Neural progenitor cell (in vitro differentiated cells): ENCODE data around the gene TMSB10. TPM values are rescaled to one million over a fixed set of nuclear protein-coding genes. Genes with fewer than 3 reads are reported as not detected.

Experiments
- DNase-seq: peaks from one replicate; pipeline ENCODE4 v3.0.0-alpha.2; 2016; ENCODE audit warnings: low spot score
- H2AFZ ChIP-seq: fragments of 200-600 bp; sonication (generic); replicated peaks from 2 replicates; pipeline ENCODE4 v1.6.1; 2016; ENCODE audit warnings: antibody characterized with exemption
- H3F3A ChIP-seq: fragments of 200-600 bp; sonication (generic); 2 replicates; pipeline ENCODE4 v1.6.1; 2016; ENCODE audit warnings: antibody characterized with exemption, low read depth
- H3K27ac ChIP-seq: fragments of 200-600 bp; sonication (generic); 2 replicates; pipeline ENCODE4 v1.5.1; 2016; ENCODE audit warnings: mild to moderate bottlenecking
- H3K27me3 ChIP-seq: fragments of 200-600 bp; sonication (generic); 2 replicates; pipeline ENCODE4 v1.6.1; 2016; ENCODE audit warnings: mild to moderate bottlenecking, moderate library complexity
- H3K36me3 ChIP-seq: fragments of 200-600 bp; sonication (generic); 2 replicates; pipeline ENCODE4 v1.5.1; 2016
- H3K4me1 ChIP-seq: fragments of 200-600 bp; sonication (generic); 2 replicates; pipeline ENCODE4 v1.6.1; 2016; ENCODE audit warnings: mixed run types
- H3K4me2 ChIP-seq: fragments of 200-600 bp; sonication (generic); 2 replicates; pipeline ENCODE4 v1.6.1; 2016
- H3K4me3 ChIP-seq: fragments of 200-600 bp; sonication (generic); 2 replicates; pipeline ENCODE4 v1.5.1; 2016
- H3K79me2 ChIP-seq: fragments of 200-600 bp; sonication (generic); 2 replicates; pipeline ENCODE4 v1.6.1; 2016; ENCODE audit warnings: low read depth
- H3K9ac ChIP-seq: fragments of 200-600 bp; sonication (generic); 2 replicates; pipeline ENCODE4 v1.6.1; 2016
- H3K9me3 ChIP-seq: fragments of 200-600 bp; sonication (generic); 2 replicates; pipeline ENCODE4 v1.5.1; 2016; ENCODE audit warnings: low read depth
- H4K20me1 ChIP-seq: fragments of 200-600 bp; sonication (generic); 2 replicates; pipeline ENCODE4 v1.6.1; 2016; ENCODE audit warnings: low read depth
- H3K27ac Mint-ChIP-seq: 3 replicates; pipeline ENCODE4 v1.8.0; 2021; ENCODE audit warnings: mixed read lengths
- H3K27me3 Mint-ChIP-seq: 2 replicates; pipeline ENCODE4 v1.8.0; 2022; ENCODE audit warnings: low read depth, mild to moderate bottlenecking, inconsistent platforms, moderate library complexity, mixed read lengths; ENCODE audit not compliant: insufficient read depth
- H3K36me3 Mint-ChIP-seq: 3 replicates; pipeline ENCODE4 v1.8.0; 2021; ENCODE audit warnings: mixed read lengths
- H3K4me1 Mint-ChIP-seq: 3 replicates; pipeline ENCODE4 v1.8.0; 2021; ENCODE audit warnings: mixed read lengths
- H3K4me3 Mint-ChIP-seq: 3 replicates; pipeline ENCODE4 v1.8.0; 2021; ENCODE audit warnings: mild to moderate bottlenecking, moderate library complexity, mixed read lengths
- H3K9me3 Mint-ChIP-seq: 3 replicates; pipeline ENCODE4 v1.8.0; 2020; ENCODE audit warnings: mixed read lengths
- EZH2 ChIP-seq: fragments of 200-600 bp; sonication (generic); IDR thresholded peaks from 2 replicates; pipeline ENCODE4 v1.6.1; 2017; ENCODE audit warnings: antibody characterized with exemption, mild to moderate bottlenecking, moderate library complexity
- EZH2phosphoT487 ChIP-seq: fragments of 200-600 bp; sonication (generic); IDR thresholded peaks from 2 replicates; pipeline ENCODE4 v1.6.1; 2017; ENCODE audit warnings: antibody characterized with exemption
- total RNA-seq: library from RNA; depleted of rRNA; stranded (reverse); fragments of >200 nt; gene quantifications from 2 replicates; pipeline ENCODE4 v1.2.3, GENCODE V29; 2015; ENCODE audit warnings: low replicate concordance
- TF ChIP-seq, protein P1 (sequence below): fragments of 200-600 bp; sonication (generic); IDR thresholded peaks from 2 replicates; pipeline ENCODE4 v1.5.1; 2017; ENCODE audit warnings: antibody characterized with exemption, mild to moderate bottlenecking

The TMSB10 gene
- total RNA-seq, 1 donor from 2014 or later, result 2,248 TPM

DNA sequence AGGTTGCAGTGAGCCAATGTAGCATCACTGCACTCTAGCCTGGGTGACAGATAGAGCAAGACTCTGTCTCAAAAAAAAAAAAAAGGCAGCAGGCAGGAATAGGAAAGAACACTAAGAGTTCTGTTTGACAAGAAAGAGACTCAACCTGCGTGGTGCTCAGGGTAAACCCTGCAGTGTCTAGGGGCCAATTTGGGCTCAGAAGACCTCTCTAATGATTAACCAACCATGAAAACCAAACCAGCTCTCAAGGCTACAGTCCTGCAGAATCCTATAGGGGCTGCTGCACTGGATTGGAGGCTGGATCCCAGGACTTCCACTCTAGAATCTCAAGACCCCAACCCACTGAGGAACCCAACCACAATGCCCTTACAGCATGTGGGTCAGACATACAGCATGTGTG lies 27.0 kb upstream of the TMSB10 start:
- H3K4me3 ChIP-seq, result no peak overlapping the region
- no peak overlapping the region for H3K4me3 Mint-ChIP-seq
- no peaks in the 10 kb centered on the region for H3K36me3 ChIP-seq
- peaks cover 17% of the 10 kb centered on the region for H3K4me1 ChIP-seq
- H3K4me2 ChIP-seq, result no peak overlapping the region
- no peak overlapping the region for H2AFZ ChIP-seq
- no peaks in the 10 kb centered on the region for H3K9me3 ChIP-seq
- H3K9ac ChIP-seq, result no peak overlapping the region
- peaks cover 14% of the 10 kb centered on the region for H3F3A ChIP-seq
- TF ChIP-seq EZH2 (no peak), EZH2phosphoT487 (no peak)
- TF ChIP-seq, protein P1, sequence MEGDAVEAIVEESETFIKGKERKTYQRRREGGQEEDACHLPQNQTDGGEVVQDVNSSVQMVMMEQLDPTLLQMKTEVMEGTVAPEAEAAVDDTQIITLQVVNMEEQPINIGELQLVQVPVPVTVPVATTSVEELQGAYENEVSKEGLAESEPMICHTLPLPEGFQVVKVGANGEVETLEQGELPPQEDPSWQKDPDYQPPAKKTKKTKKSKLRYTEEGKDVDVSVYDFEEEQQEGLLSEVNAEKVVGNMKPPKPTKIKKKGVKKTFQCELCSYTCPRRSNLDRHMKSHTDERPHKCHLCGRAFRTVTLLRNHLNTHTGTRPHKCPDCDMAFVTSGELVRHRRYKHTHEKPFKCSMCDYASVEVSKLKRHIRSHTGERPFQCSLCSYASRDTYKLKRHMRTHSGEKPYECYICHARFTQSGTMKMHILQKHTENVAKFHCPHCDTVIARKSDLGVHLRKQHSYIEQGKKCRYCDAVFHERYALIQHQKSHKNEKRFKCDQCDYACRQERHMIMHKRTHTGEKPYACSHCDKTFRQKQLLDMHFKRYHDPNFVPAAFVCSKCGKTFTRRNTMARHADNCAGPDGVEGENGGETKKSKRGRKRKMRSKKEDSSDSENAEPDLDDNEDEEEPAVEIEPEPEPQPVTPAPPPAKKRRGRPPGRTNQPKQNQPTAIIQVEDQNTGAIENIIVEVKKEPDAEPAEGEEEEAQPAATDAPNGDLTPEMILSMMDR, result no peak
- H3K27me3 Mint-ChIP-seq, result peaks cover 39% of the 10 kb centered on the region
- no peaks in the 10 kb centered on the region for H3K79me2 ChIP-seq
- no peaks in the 10 kb centered on the region for H3K9me3 Mint-ChIP-seq
- no peak overlapping the region for H3K27ac ChIP-seq
- no peak for DNase-seq
- no peak overlapping the region for H3K27ac Mint-ChIP-seq
- H3K27me3 ChIP-seq, result peaks cover 79% of the 10 kb centered on the region
- peaks cover 6% of the 10 kb centered on the region for H4K20me1 ChIP-seq
- H3K4me1 Mint-ChIP-seq, result peaks cover 15% of the 10 kb centered on the region
- no peaks in the 10 kb centered on the region for H3K36me3 Mint-ChIP-seq

DNA sequence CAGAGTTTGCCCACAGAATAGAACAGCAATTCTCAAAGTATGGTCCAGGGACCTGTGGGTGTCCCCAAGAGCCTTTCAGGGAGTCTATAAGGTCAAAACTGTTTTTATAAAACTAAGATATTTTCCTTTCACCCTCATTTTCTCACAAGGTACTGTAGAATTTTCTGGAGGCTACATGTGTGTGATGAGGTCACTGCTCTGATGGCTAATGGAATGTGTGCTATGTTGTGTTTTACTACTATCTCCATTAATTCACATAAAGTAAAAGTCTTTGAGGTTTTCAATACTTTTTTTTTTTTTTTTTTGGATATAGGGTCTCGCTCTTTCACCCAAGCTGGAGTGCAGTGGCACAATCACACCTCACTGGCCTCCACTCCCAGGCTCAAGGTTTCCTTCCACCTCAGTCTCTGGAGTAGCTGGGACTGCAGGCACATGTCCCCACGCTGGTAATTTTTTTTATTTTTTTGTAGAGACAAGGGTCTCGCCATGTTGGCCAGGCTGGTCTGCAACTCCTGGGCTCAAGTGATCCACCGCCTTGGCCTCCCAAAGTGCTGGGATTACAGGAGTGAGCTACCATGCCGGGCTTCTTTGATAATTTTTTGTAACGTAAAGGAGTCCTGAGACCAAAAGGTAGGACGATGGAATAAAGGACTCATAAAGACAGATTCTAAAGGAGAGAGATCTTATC lies 26.4 kb upstream of the TMSB10 start:
- Histone ChIP-seq H4K20me1 (peaks cover 6% of the 10 kb centered on the region), H3K36me3 (no peaks in the 10 kb centered on the region), H3K9me3 (no peaks in the 10 kb centered on the region), H2AFZ (no peak overlapping the region), H3K4me1 (peaks cover 17% of the 10 kb centered on the region), H3K4me3 (peak overlapping the region; percentile 73), H3F3A (peaks cover 14% of the 10 kb centered on the region), H3K79me2 (no peaks in the 10 kb centered on the region), H3K27ac (no peak overlapping the region), H3K4me2 (peak overlapping the region; percentile 90), H3K9ac (no peak overlapping the region), H3K27me3 (peaks cover 84% of the 10 kb centered on the region)
- DNase-seq, result no peak
- no peak for TF ChIP-seq EZH2
- TF ChIP-seq EZH2phosphoT487, result no peak
- TF ChIP-seq, protein P1, result no peak
- H3K36me3 Mint-ChIP-seq, result no peaks in the 10 kb centered on the region
- peaks cover 39% of the 10 kb centered on the region for H3K27me3 Mint-ChIP-seq
- H3K4me1 Mint-ChIP-seq, result peaks cover 15% of the 10 kb centered on the region
- no peaks in the 10 kb centered on the region for H3K9me3 Mint-ChIP-seq
- H3K4me3 Mint-ChIP-seq, result no peak overlapping the region
- H3K27ac Mint-ChIP-seq, result no peak overlapping the region

DNA sequence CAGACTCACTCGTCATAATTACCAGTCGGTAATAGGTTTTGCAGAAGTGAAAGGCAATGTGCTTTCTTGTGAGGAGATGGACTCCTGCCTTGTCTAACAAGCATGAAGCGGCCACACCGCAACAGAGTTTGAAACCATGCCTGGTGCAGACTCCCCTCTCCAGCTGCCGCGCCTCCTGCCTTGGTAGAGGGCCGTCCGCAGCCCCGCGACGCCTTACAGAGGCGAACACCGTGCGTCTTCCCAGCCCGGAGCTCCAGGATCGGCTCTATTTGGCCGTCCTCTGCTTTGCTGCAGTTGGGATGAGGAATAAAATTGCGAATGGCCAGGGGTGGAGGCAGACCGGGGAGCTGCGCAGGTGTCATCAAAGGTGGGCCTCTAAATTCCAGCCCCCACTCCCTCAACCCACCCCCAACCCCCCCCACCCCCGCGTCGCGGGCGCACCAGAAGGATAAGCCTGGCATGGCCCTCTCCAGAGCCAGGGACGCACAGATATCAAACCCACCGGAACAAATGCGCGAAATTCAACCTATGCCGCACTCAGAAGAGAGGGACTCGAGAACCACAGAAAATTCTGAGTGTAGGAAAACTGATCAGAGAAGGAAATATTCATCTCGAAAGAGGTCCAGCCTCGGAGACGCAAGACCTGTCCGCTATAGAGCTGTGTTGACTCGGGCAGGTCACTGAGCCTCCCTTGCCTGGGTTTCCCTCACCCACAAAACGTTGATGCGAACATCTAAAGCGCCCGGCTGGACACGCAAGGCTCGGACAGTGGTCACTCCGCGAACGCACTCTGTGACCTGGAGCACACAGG lies 25.7 kb upstream of the TMSB10 start:
- TF ChIP-seq EZH2, result no peak
- TF ChIP-seq EZH2phosphoT487, result no peak
- TF ChIP-seq, protein P1, result no peak
- H3K9me3 Mint-ChIP-seq, result no peaks in the 10 kb centered on the region
- Histone ChIP-seq H3K9me3 (no peaks in the 10 kb centered on the region), H3K4me1 (peaks cover 17% of the 10 kb centered on the region), H2AFZ (peak overlapping the region; percentile 92), H3K4me3 (peak overlapping the region; percentile 73), H3K79me2 (no peaks in the 10 kb centered on the region), H3K27me3 (peaks cover 92% of the 10 kb centered on the region), H3K9ac (no peak overlapping the region), H3K36me3 (no peaks in the 10 kb centered on the region), H3F3A (peaks cover 14% of the 10 kb centered on the region), H4K20me1 (peaks cover 6% of the 10 kb centered on the region), H3K4me2 (peak overlapping the region; percentile 90), H3K27ac (no peak overlapping the region)
- H3K27ac Mint-ChIP-seq, result no peak overlapping the region
- peaks cover 15% of the 10 kb centered on the region for H3K4me1 Mint-ChIP-seq
- H3K27me3 Mint-ChIP-seq, result peaks cover 37% of the 10 kb centered on the region
- peak; percentile 68 for DNase-seq
- H3K4me3 Mint-ChIP-seq, result peak overlapping the region; percentile 84
- H3K36me3 Mint-ChIP-seq, result no peaks in the 10 kb centered on the region
